Fibroblast of the conjunctiva (primary cell): ENCODE data around the gene PSAP.

Source experiments
- DNase-seq: peaks from one replicate; pipeline ENCODE4 v3.0.0-alpha.2; 2010; ENCODE audit warnings: low read depth

Gene PSAP

GRCh38 chr10:71783917-71784678 lies 67.0 kb downstream of the PSAP start:
- no peak for DNase-seq

DNA sequence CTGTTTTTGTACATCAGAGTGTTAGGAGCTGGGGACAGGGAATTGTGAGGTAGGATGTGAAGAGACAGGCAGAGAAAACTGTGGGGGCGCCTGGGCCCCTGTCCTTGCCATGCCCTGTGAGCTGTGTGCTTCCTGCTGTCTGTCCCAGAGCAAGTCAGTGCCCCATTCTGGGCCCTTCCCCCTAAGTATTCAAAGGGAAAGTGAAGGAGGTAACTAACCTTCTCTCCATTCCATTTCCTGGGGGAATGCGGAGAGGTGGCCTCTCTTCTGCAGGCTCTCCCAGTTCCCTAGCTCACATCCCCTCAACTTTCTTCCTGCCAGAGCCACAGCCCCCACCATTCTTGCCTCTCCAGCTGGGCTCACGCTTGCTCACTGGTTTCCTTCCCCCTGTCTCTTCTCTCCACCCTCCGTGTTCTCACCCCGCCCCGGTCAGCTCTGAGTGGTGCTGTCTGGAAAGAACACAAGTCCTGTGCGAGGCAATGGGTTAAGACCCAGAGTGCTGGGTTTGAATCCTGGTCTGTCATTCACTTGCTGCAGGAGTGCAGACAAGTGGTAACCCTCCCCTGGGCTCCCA lies 68.0 kb downstream of the PSAP start:
- DNase-seq = no peak

- DNase-seq = no peak
Observed at GRCh38 chr10:71782221-71782916, 68.7 kb downstream of the PSAP start.

DNA sequence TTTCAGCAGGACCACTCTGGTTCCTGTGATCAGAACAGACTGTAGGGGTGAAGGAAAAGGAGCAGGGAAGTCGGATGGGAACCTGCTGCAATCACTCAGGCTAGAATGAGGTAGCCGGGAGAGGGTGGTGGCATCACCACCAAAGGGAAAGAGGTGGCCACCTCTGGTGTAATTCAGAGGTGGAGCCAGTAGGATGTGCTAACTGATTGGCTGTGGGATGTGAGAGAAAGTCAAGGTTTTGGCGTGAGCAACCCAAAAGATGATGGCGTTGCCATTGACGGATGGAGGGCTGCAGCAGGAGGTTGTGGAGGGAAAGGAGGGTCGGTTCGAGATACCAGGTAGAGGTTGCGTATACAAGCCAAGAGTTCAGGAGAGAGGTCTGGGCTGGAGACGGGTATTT lies 70.3 kb downstream of the PSAP start:
- DNase-seq = no peak

GRCh38 chr10:71780156-71780555 lies 70.9 kb downstream of the PSAP start:
- no peak for DNase-seq

DNA sequence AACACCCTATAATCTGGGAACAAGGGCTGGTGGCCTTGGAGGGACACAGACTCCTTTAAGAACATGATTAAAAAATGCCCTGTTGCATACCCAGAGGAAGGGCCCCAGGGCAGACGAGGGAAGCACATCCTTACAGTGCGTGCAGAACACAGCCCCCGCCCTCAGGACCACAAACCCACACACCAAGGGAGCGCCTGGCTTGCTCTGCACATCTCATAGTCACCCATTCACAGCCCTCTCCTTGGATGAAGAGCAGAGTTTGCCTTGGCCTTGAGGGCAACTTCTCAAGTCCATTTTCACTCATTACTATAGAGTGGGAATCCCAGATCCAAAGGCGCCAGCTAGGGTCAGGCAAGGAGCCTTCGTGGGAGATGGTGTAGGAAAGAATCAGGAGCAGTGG lies 71.4 kb downstream of the PSAP start:
- DNase-seq = no peak

- DNase-seq = no peak
Observed at GRCh38 chr10:71778071-71778825, 72.8 kb downstream of the PSAP start.

- no peak for DNase-seq
Observed at GRCh38 chr10:71777213-71777985, 73.7 kb downstream of the PSAP start.

DNA sequence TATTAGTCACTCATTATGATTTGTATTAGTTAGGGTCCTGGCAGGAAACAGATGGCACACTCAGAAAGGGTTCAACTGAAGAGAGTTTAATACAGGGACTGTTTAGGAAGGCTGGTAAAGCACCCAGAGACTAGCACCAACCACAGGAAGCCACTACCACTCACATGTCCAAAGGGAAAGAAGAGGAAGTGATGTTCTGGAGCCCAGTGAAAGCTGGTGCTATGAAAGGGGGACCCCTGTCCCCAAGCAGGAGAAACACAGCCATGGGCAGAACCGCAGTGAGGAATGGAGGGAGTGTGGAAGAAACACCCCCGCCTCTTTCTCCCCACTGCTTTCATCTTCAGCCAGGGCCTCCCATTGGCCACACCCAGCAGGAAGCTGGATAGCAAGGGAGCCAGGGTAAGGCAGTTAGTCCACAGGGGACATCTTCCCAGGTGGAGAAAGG lies 74.5 kb downstream of the PSAP start:
- DNase-seq = no peak

DNA sequence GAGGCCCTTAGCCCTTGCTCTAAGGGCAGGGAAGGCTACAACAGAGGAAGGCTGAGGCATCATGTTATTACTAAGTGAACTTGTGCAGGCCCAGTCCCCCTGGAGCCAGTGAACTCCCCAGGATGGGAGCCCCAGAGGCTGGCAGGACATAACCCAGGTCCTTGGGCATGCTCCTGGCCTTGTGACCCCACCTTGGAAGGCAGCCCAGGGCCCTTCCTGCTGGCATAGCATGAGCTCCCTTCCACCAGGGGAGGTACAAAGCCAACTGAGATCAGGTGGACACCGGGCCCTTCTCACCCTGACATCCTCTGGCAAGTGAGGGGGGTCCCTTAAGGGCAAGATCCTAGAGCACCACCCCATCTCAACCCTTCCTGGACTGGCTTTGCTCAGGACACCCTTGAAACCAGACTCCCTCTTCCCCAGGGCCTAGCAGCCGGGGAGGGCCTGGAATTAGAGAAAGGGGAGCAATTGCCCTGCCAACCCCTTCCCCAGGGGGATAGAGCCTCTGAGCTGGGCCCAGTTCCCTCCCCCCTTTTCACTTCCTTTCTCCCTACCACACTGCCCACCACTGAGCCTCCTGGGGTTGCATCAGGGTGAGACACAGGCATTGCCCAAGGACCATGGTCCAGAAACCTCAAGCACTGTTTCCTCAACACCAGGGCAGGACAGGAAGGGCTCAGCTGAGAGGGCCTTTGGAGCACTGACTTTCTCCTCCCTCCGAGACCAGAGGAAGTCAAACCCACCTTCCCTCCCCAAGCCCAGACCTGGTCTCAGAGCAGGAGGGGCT lies 75.9 kb downstream of the PSAP start:
- DNase-seq = no peak

GRCh38 chr10:71773221-71773971 lies 77.7 kb downstream of the PSAP start, which contains the start of gene VSIR:
Gene VSIR (minus strand): TSS chr10:71773520. CDS start chr10:71773439, 81 bp downstream.
- DNase-seq = peak; percentile 55

GRCh38 chr10:71772832-71773220 lies 78.2 kb downstream of the PSAP start:
- no peak for DNase-seq

DNA sequence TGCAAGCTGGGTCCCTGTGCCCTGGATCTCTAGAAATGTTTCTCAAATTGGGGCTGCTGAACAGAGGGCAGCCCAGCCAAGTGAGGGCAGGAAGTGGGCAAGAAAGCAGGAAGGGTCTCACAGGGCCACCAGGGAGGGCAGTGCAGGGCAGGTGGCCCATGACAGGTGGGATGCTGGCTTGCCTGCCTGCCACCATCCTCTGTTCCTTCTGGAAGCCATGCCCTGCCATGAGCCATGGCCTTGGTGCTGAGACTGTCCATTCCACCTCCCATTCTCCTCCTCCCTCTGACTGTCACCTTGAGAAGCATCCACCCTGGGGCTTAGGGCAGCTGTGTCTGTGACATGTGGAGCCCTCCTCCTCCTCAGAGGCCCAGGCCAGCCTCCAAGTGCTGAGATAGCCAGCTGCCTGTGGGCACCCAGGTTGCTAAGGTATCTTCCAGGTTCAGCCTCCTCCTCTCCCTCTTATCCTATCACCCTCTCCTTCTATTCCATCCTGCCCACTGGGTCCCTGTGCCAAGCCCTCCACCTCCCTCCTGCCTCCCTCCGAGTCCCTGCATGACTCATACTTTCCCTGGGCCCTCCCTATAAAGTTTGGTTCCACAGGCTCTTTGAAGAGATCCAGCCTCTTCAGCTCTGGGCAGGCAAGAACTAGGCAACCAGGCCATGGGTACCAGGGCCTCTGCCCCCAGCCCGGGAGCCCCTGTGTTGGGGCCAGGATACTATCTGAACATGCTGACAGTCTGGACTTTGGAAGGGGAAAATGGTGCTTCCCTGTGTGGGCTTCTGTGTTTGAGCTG lies 79.0 kb downstream of the PSAP start:
- DNase-seq = peak; percentile 59

DNA sequence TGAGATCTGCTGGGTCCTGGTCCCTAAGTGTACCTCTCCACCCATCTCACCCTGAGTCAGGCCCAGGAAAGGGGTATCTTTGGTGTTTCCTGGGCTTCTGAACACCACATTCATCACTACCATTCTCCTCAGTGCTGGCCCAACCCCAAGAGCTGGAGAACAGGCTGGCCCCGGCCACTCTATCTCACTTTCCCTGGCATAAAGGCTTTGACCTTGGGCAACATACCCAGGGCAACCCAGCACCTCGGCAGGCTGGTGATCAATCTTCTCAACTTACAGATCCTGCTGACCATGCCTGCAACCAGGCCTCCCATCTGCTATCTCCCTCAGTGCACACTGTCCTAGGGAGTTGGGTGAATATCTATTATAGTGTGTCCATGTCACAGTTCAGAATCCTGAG lies 79.8 kb downstream of the PSAP start:
- DNase-seq = no peak

GRCh38 chr10:71770789-71771188 lies 80.3 kb downstream of the PSAP start:
- DNase-seq = no peak

DNA sequence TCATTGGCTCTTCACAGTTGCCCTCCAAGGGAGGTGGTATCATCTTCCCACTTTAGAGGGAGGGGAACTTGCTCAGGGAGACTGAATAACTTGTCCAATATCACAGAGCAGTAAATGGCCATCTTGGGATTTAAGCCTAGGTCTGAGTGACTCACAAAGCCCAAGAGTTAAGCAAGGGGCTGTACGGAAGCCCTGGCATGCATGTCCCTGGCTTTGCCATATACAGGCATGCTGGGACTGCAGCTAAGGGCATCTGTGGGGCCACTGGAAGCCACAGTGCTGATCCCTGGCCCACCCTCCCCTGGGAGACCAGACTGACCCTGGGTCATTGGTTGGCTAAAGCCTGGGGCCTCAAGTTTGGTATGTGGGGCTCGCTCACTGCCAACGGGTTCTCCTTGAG lies 80.8 kb downstream of the PSAP start:
- DNase-seq = no peak

DNA sequence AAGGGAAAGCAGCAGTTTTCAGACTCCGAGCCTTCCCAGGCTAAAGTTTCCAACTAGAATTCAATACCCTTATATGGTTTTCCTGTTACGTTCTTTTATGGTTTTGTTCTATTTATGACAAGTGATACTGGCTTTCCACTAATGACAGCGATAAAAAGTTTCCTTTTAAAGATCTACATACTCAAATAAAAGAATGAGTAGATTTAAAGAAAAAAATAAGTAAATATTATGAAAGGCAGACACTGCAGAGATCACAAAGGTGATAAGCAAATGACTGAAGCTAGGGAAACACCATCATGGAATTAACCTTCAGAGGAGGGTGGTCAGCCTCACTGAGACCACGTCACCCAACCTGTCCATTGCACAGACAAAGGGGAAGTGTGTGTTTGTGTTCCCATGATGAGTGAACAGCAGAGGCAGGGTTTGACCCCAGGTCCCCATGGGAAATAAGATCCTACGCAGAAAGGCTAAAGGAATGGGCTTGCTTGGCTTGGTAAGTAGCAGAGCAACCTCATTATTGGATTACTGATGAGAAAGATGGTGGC lies 81.7 kb downstream of the PSAP start:
- no peak for DNase-seq

DNA sequence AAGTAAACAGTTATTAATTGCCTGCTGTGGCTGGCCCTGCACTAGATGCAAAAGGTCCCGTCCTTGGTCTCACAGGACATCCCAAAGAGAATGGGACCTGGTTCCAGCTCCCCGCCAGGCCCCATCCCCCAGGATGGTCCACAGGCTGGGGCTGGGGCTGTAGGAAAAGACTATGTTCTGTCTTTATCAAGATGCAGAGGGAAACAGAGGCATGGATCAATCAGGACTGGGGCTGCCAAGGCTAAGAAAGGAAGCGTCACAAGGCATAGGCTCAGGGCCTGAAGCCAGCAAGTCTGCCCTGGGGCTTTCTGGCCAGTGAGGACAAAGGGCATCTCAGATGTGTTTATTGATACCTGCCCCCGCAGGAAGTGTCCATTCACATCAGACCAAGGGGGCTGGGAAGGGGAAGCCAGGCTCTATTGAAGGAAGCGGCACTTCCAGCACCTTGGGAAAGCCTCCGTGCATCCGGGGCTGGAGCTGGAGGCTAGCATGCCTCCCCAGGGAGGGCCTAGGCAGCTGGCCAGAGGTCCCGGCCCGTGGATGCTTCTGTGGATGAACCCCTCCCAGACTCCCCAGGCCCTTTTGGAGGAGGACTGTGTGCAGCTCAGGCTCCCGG lies 83.5 kb downstream of the PSAP start:
- peak; percentile 32 for DNase-seq
